Fibroblast of skin of right quadriceps (primary cell): ENCODE results near the gene TRIOBP.
"Not testable (repeated sequence)": the region's sequence is repeated elsewhere in the genome, so short reads cannot be mapped to it uniquely, and the experiment has no call there.

Experiments used
- DNase-seq: peaks from one replicate; pipeline ENCODE4 v3.0.0-alpha.2; 2013

The TRIOBP gene

DNA sequence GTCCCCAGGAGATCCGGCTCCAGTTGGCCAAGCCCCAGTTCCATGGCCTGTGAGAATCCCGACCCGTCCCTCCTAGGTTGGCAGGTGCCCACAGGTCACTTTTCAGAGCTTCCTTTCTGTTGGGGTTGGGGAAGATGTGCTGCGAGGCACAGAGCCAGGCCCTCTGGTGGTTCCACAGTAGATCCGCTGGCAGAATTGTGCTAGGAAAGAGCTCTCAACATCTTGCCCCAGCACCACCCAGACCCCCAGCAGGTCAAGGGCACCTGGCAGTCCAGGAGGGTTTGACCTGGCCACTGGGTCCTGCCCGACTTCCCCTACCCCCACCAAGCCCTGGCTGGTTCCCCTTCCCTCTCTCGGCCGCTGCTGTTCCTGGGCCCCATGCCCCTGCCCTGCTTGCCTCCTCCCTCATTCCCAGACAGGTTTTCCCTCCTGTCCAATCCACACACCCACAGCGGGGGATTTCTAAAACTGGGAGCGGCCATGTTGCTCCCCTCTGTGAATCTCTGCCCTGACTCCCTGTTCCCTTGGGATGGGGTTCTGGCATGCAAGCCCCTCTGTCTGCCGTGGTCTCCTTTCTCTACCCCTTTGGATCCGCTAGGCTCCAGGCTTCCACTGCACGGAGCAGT lies 84.7 kb downstream of the TRIOBP start:
- DNase-seq: no peak

GRCh38 chr22:37782340-37783168 lies 85.7 kb downstream of the TRIOBP start:
- peak; percentile 42 for DNase-seq

DNA sequence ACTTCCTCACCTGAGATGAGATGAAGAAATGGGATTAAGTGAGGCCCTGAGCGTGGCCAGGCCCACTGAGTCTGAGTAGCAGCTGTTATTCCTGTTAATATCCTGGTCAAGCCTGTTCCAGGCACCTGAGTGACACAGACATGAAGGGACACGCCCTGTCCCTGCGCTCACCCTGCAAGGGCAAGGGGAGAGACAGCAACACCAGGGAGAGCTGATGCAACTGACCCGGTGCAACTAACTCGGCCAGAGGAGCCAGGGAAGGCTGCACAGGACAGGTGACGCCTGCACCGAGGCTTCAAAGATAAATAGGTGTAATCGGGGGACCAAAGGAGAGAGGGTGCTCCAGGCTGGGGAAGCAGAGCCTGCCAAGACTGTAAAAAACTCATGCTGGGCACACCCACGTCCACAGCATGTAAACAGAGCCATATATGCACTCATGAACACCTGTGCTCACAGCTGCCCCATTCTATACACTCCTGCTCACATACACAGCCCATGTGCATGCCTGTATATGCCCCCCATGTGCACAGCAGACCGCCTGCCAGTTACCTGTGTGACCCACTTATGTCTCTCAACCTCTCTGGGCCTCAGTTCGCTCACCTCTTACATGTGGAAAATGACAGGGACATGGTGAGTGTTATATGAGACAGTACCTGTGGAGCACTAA lies 88.1 kb downstream of the TRIOBP start:
- no peak for DNase-seq

GRCh38 chr22:37790234-37790633 lies 93.4 kb downstream of the TRIOBP start:
- DNase-seq: no peak

GRCh38 chr22:37792494-37792893 lies 95.6 kb downstream of the TRIOBP start:
- no peak for DNase-seq

DNA sequence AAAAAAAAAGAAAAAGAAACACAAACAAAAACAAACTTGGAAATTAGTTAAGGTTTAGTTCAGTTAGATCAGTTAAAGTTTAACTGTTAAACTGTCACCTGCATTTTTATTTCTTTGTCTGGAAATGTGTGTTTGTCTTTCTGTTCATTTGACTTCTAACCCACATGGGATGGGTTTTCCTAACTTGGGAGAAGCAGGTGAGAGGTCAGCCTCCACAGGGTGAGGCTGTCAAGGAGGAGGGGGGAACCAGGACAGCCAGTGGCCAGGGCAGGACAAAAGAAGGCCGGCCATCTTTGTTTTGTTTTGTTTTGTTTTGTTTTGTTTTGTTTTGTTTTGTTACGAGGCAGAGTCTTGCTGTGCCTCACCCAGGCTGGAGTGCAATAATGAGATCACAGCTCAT lies 97.5 kb downstream of the TRIOBP start:
- no peak for DNase-seq

- DNase-seq: no peak
Observed at GRCh38 chr22:37796079-37796478, 99.2 kb downstream of the TRIOBP start.

DNA sequence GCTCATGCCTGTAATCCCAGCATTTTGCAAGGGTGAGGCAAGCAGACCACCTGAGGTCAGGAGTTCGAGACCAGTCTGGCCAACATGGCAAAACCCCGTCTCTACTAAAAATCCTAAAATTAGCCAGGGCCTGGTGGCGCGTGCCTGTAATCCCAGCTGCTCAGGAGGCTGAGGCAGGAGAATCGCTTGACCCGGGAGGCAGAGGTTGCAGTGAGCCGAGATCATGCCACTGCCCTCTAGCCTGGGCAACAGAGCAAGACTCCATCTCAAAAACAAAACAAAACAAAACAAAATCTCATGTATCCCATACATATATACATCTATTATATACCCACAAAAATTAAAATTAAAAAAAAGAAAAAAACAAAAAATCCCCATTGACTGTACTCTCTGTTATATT lies 100.4 kb downstream of the TRIOBP start:
- DNase-seq: not testable (repeated sequence)

DNA sequence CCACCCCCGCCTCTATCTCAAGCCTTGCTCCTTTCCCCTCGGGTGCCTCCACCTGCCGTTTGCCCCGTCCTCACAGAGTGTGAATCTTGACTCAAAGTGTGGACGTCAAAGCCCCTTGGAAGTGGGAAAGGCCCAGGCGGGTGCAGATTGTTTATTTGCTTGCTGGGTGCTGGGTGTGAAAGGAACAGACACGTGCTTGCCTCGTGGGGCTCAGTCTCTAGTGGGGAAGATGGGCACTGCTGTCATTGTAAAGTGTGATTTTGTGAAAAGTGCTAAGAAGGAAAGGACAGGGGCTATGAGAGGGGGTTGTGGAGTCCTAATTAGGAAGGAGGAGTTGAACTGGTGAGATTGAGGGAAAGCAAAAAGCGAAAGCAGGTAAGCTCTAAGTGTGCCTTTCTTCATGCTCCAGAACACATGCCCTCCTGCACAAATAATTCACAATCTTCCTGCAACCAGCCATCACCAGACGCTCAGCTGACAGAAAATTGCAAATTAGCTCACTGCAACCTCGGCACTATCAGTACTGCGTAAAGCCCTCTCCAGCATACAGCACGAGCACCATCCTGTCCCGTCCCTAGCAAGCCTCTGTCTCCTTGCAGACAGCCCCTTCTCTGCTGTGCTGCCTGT lies 101.1 kb downstream of the TRIOBP start:
- DNase-seq: no peak

- DNase-seq: not testable (repeated sequence)
Observed at GRCh38 chr22:37799979-37800378, 103.1 kb downstream of the TRIOBP start.

DNA sequence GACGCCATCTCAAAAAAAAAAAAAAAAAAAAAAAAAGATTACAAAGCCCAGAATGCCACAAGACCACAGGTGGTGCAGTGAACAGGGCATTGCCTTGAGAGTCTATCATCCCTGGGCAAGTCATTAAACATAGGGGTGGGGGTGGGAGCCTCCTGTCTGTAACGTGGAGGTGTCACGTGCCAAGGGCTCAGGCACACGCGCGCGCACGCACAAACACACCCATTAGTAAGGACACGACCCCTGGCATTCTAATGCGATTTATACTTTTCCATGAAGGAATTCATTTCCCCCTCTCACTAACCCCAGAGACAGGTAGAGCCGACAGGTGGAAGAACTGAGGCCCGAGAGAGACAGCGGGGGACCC lies 105.1 kb downstream of the TRIOBP start:
- no peak for DNase-seq

- peak; percentile 52 for DNase-seq
Observed at GRCh38 chr22:37802310-37803194, 105.7 kb downstream of the TRIOBP start.

- no peak for DNase-seq
Observed at GRCh38 chr22:37803195-37803638, 106.4 kb downstream of the TRIOBP start.

DNA sequence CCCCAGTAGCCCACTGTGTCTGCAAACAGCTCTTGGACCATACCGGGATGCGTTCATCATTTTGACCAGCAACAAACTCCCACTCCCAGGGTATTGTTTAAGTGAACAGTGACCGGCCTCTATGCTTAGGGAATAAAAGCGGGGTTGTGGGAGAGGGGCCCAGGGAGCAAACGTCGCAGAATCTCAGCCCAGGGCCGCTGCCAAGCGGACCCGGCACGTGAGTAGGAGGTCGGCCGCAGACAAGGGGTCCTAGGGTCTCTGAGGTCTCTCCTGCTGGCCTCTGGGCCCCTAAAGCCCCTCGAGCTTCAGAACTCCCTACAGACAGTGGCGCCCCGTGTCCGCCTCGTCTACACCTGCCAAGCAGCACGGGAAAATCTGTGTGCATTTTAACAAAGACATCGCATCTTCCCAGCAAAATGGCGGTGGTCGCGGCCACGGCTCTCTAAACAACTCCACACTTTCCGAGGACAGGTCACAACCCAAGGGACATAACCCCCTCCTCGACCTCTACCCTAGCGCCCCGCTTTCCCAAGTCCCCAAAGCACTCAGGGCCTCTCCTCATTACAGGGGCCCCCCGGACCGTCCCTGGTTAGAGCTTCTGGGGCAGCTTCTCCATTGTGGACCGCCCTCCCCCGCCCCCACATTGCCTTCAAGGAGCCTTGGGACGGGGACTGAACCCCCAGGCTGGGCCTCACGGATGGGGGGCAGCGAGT lies 106.9 kb downstream of the TRIOBP start:
- DNase-seq: no peak

GRCh38 chr22:37804352-37804880 lies 107.6 kb downstream of the TRIOBP start:
- DNase-seq: no peak

DNA sequence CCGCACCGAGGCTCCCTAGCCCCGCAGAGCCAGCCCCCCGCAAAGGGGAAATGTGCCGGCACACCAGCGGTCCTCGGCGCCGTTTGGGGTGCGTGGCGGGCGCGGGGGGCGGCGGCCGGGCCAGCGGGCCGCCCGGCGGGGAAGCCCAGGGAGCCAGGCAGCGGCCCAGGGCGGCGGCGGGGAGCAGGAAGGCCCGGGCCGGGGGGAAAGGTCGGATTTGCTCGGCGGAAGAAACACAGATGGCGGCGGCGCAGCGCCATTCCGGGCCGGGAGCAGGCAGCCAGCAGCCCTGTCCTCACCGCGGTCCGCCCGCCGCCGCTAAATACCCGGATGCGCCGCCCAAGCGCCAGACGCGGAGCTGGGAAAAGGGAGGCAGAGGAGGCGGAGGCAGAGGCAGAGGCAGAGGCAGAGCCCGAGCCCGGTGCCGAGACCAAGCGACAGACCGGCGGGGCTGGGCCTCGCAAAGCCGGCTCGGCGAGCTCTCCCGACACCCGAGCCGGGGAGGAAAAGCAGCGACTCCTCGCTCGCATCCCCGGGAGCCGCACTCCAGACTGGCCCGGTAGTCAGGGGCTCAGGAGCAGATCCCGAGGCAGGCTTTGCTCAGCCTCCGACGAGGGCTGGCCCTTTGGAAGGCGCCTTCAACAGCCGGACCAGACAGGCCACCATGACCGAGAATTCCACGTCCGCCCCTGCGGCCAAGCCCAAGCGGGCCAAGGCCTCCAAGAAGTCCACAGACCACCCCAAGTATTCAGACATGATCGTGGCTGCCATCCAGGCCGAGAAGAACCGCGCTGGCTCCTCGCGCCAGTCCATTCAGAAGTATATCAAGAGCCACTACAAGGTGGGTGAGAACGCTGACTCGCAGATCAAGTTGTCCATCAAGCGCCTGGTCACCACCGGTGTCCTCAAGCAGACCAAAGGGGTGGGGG lies 108.3 kb downstream of the TRIOBP start:
- DNase-seq: peak; percentile 85

DNA sequence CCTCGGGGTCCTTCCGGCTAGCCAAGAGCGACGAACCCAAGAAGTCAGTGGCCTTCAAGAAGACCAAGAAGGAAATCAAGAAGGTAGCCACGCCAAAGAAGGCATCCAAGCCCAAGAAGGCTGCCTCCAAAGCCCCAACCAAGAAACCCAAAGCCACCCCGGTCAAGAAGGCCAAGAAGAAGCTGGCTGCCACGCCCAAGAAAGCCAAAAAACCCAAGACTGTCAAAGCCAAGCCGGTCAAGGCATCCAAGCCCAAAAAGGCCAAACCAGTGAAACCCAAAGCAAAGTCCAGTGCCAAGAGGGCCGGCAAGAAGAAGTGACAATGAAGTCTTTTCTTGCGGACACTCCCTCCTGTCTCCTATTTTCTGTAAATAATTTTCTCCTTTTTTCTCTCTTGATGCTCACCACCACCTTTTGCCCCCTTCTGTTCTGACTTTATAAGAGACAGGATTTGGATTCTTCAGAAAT lies 109.0 kb downstream of the TRIOBP start:
- no peak for DNase-seq

DNA sequence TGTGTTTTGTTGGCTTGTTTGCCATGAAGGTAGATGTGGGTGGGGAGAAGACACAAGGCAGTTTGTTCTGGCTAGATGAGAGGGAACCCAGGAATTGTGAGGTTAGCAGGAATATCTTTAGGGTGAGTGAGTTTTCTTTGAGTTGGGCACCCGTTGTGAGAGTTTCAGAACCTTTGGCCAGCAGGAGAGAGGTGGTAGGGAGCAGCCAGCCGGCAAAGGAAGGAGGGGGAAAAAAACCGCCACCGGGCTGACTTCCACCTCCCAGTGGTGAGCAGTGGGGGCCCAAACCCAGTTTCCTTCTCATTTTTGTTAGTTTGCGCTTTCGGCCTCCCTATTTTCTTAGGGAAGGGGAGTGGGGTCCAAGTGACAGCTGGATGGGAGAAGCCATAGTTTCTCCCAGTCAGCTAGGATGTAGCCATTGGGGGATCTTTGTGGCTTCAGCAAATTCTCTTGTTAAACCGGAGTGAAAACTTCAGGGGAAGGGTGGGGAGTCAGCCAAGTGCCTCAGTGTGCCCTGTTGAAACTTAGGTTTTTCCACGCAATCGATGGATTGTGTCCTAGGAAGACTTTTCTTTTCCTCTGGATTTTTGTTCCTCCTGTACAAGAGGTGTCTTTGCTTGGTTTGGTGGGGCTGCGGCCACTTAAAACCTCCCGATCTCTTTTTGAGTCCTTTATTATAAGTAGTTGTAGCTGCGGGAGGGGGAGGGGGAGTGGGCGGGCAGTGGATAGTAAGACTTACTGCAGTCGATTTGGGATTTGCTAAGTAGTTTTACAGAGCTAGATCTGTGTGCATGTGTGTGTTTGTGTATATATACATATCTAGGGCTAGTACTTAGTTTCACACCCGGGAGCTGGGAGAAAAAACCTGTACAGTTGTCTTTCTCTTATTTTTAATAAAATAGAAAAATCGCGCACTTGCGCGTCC lies 109.8 kb downstream of the TRIOBP start:
- DNase-seq: peak; percentile 47
